GM13977 (cell line): ENCODE measurements around the gene DLG1.

Experiments used
- DNase-seq: peaks from one replicate; pipeline ENCODE4 v3.0.0; 2012; ENCODE audit warnings: low spot score
- CTCF ChIP-seq: IDR thresholded peaks from 2 replicates; pipeline ENCODE4 v1.5.1; 2012; ENCODE audit warnings: mild to moderate bottlenecking, control low read depth; ENCODE audit not compliant: insufficient read depth; ENCODE audit errors: extremely low read depth, missing control alignments
- in situ Hi-C: fragments of 300-500 bp; cut with MboI; formaldehyde crosslinking; loops from one replicate; pipeline ENCODE4 v1.12.0; 2022; ENCODE audit warnings: low sequenced_read_pairs, low pct_unique_long_range_greater_than_20kb, mixed read lengths, inconsistent platforms; ENCODE audit not compliant: unreplicated experiment

Gene DLG1

GRCh38 chr3:197000211-197000610, 298.2 kb downstream of the DLG1 start:
- no peak for TF ChIP-seq CTCF
- in situ Hi-C loops, result loop anchor here (25.0 kb wide), 2 partner anchors 187 to 512 kb away; no protein-coding TSS in a partner anchor
- no peak for DNase-seq

- no peak for TF ChIP-seq CTCF
- DNase-seq, result no peak
- in situ Hi-C loops, result no loop called here
Measured at GRCh38 chr3:196998966-196999760, 299.2 kb downstream of the DLG1 start.

GRCh38 chr3:196997311-196997710, 301.1 kb downstream of the DLG1 start:
- TF ChIP-seq CTCF, result no peak
- in situ Hi-C loops, result no loop called here
- DNase-seq, result no peak

- DNase-seq, result no peak
- TF ChIP-seq CTCF, result no peak
- in situ Hi-C loops, result no loop called here
Measured at GRCh38 chr3:196996454-196997265, 301.8 kb downstream of the DLG1 start.

- no peak for DNase-seq
- in situ Hi-C loops, result no loop called here
- no peak for TF ChIP-seq CTCF
Measured at GRCh38 chr3:196995646-196996355, 302.6 kb downstream of the DLG1 start.

- DNase-seq, result no peak
- no peak for TF ChIP-seq CTCF
- in situ Hi-C loops, result no loop called here
Measured at GRCh38 chr3:196995027-196995426, 303.4 kb downstream of the DLG1 start.
